Upper lobe of left lung (tissue), 6 donors: ENCODE measurements around the gene ZSWIM6. TPM values are rescaled to one million over a fixed set of nuclear protein-coding genes. Genes with fewer than 3 reads are reported as not detected.

ENCODE experiments used
- ATAC-seq, 2 donors: fragments of 200-7000 bp; cut with Tn5 transposase; one replicate each; pipeline ENCODE4 v1.9.1; 2022; ENCODE audit warnings: mild to moderate bottlenecking in 2 of 2, moderate library complexity in 2 of 2; ENCODE audit not compliant: low FRiP score in 2 of 2
- DNase-seq, 2 donors: peaks; one replicate each; pipeline ENCODE4 v3.0.0-alpha.2; 2019 to 2020
- H3K27ac ChIP-seq, 4 donors: fragments of 200-600 bp; sonication (generic); one replicate each; pipeline ENCODE4 v1.5.1; 2016 to 2019
- H3K27me3 ChIP-seq, 4 donors: fragments of 200-600 bp; sonication (generic); one replicate each; pipeline ENCODE4 v1.5.1; 2017 to 2019
- H3K36me3 ChIP-seq, 4 donors: fragments of 200-600 bp; sonication (generic); one replicate each; pipeline ENCODE4 v1.5.1; 2016 to 2019
- H3K4me1 ChIP-seq, 4 donors: fragments of 200-600 bp; sonication (generic); one replicate each; pipeline ENCODE4 v1.5.1; 2018 to 2019
- H3K4me3 ChIP-seq, 4 donors: fragments of 200-600 bp; sonication (generic); one replicate each; pipeline ENCODE4 v1.5.1; 2017 to 2019; ENCODE audit warnings: mild to moderate bottlenecking in 2 of 4, moderate library complexity in 1 of 4
- H3K9me3 ChIP-seq, 4 donors: fragments of 200-600 bp; sonication (generic); one replicate each; pipeline ENCODE4 v1.5.1; 2018 to 2019
- EP300 ChIP-seq, 4 donors: sonication (generic); formaldehyde crosslinking; IDR thresholded peaks; one replicate each; pipeline ENCODE4 v1.5.1; 2017; ENCODE audit warnings: antibody characterized with exemption in 4 of 4, control low read depth in 2 of 4
- POLR2A ChIP-seq, 4 donors: fragments of 450-650 bp; IDR thresholded peaks; one replicate each; pipeline ENCODE4 v1.5.1; 2016 to 2017; ENCODE audit warnings: antibody characterized with exemption in 4 of 4, mild to moderate bottlenecking in 2 of 4
- POLR2AphosphoS5 ChIP-seq, 2 donors: sonication (generic); formaldehyde crosslinking; IDR thresholded peaks; one replicate each; pipeline ENCODE4 v1.5.1; 2017; ENCODE audit warnings: antibody characterized with exemption in 2 of 2
- WGBS, 2 donors: methylation state at CpG; one replicate each; pipeline ENCODE4 v1.1.5; 2017 to 2018; 5-methylcytosine and 5-hydroxymethylcytosine counted together
- total RNA-seq, 6 donors: library from RNA; depleted of rRNA in 4 of 6; stranded (reverse); fragments of >200 nt in 4 of 6; gene quantifications; one replicate each; pipeline versions ENCODE4 v1.1.0 to v1.2.1, GENCODE V29; 2016 to 2021
- TF ChIP-seq, protein P1 (sequence below), 6 experiments: fragments of 450-650 bp in 4 of 6; fragments of 200-600 bp in 2 of 6; sonication (generic) in 2 of 6; IDR thresholded peaks; one replicate each; pipeline ENCODE4 v1.5.1; 2016 to 2019; ENCODE audit warnings: antibody characterized with exemption in 6 of 6
- donor health status: DM: no; HTN: no; CAD: no; lungs with moderate emphysema.
- donor health status: DM: no; HTN: yes; CAD: no; lungs with severe emphysema.

ZSWIM6 gene
- total RNA-seq, 6 donors from 2014 or later = 10.5 to 22.3 (median 15.7) TPM

DNA sequence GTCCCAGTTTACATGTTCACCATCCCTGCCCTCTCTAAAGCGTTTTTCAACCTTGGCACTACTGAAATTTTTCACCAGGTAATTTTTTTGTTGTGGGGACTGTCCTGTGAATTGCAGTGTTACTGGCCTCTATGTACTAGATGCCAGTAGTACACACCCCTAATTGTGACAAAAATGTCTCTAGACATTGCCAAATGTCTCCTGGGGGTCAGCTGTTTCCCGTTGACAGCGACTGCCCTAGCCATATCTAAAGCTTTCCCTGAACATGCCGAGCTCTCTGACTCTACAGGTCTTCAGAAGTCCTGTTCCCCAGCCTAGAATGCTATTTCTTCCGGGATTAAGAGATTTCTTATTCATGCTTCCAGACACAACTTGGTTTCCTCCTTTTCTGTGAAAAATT lies 235.3 kb downstream of the ZSWIM6 start:
- 63 to 77% methylated on average over 5 of the region's 5 CpGs for WGBS, 2 donors
- Histone ChIP-seq H3K9me3 (no peaks in the 10 kb centered on the region), H3K4me1 (no peaks in the 10 kb centered on the region), H3K4me3 (no peak overlapping the region), H3K36me3 (no peaks in the 10 kb centered on the region), H3K27me3 (no peaks in the 10 kb centered on the region), H3K27ac (no peak overlapping the region)
- no peak for DNase-seq
- TF ChIP-seq POLR2AphosphoS5 (IDR thresholded peaks at IDR 0.05) = no peak
- no peak for TF ChIP-seq EP300 (IDR thresholded peaks at IDR 0.05)
- ATAC-seq = no peak

DNA sequence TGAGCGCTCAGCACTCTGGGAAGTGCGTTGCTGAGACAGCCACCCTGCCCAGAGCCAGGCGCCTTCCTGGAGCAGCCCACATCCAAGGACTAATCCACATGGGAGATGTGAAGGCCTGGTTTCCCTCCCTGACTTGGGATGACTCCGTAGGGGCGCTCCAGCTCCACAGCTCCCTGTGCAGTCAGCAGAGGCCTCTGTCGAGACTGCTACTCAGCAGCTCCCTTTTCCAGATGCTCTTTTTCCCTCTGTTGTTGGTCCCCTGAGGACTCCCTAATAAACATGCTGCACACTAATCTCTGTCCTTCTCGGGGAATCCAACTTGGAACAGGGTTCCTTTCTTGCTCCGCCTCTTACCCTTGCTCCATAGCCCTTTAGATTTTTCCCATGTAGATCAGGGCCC lies 237.3 kb downstream of the ZSWIM6 start:
- H3K27me3 ChIP-seq = no peaks in the 10 kb centered on the region
- H3K27ac ChIP-seq = no peak overlapping the region
- 87 to 98% methylated on average over 5 of the region's 8 CpGs for WGBS, 2 donors
- no peaks in the 10 kb centered on the region for H3K36me3 ChIP-seq
- DNase-seq = peak in 1 of 2 donors; percentile 19
- H3K4me3 ChIP-seq = no peak overlapping the region
- H3K9me3 ChIP-seq = no peaks in the 10 kb centered on the region
- TF ChIP-seq POLR2A (IDR thresholded peaks at IDR 0.05) (no peak), POLR2AphosphoS5 (IDR thresholded peaks at IDR 0.05) (no peak), EP300 (IDR thresholded peaks at IDR 0.05) (no peak)
- TF ChIP-seq, protein P1, sequence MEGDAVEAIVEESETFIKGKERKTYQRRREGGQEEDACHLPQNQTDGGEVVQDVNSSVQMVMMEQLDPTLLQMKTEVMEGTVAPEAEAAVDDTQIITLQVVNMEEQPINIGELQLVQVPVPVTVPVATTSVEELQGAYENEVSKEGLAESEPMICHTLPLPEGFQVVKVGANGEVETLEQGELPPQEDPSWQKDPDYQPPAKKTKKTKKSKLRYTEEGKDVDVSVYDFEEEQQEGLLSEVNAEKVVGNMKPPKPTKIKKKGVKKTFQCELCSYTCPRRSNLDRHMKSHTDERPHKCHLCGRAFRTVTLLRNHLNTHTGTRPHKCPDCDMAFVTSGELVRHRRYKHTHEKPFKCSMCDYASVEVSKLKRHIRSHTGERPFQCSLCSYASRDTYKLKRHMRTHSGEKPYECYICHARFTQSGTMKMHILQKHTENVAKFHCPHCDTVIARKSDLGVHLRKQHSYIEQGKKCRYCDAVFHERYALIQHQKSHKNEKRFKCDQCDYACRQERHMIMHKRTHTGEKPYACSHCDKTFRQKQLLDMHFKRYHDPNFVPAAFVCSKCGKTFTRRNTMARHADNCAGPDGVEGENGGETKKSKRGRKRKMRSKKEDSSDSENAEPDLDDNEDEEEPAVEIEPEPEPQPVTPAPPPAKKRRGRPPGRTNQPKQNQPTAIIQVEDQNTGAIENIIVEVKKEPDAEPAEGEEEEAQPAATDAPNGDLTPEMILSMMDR (IDR thresholded peaks at IDR 0.05) = no peak
- no peak for ATAC-seq
- H3K4me1 ChIP-seq = no peaks in the 10 kb centered on the region

DNA sequence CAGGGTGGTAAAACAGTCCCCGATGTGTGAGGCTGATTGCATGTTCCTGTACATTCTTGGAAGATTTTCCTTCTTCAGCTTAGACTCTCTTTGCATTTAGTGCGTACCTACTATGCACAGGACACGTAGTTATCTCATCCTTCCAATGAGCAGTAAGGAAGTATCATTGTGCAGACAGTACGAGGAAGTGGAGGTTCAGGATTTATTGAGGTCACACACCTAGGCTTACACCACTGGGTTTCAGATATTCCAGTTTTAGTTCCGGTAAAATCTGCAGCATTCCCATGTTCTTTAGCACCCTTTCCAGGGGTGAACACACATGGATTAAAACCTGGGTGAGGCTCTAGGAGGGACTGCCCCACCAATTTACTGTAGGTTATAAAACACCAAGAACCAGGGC lies 238.7 kb downstream of the ZSWIM6 start:
- Histone ChIP-seq H3K4me3 (no peak overlapping the region), H3K27me3 (no peaks in the 10 kb centered on the region), H3K4me1 (peaks cover 0 to 6% (median 4%) of the 10 kb centered on the region in 4 donors), H3K9me3 (no peaks in the 10 kb centered on the region), H3K27ac (no peak overlapping the region), H3K36me3 (no peaks in the 10 kb centered on the region)
- no peak for DNase-seq
- WGBS, 2 donors = 89 to 93% methylated on average over 5 of the region's 5 CpGs
- TF ChIP-seq POLR2AphosphoS5 (IDR thresholded peaks at IDR 0.05) (no peak), POLR2A (IDR thresholded peaks at IDR 0.05) (no peak), EP300 (IDR thresholded peaks at IDR 0.05) (no peak)
- TF ChIP-seq, protein P1 (IDR thresholded peaks at IDR 0.05) = no peak
- ATAC-seq = no peak

DNA sequence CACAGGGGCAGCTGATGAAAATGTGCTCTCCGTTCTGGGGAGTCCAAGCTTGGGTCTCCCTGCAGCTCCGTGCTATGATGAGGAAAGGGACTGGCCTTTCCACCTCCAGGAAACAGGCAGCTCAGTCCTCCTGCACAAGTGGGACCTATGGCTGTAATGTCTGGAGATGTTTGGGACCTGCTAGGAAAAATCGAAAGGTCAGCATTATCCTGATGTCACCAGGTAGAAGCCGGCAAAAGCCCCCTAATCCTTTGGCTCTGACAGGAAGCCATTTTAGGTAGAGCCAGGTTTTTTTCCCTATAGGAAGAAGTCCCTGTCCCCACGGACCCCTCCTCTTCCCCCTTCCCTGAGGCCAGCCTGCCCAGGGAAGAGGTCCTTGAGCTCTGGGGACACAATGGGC lies 240.9 kb downstream of the ZSWIM6 start:
- Histone ChIP-seq H3K27me3 (no peaks in the 10 kb centered on the region), H3K9me3 (no peaks in the 10 kb centered on the region), H3K4me3 (no peak overlapping the region), H3K36me3 (no peaks in the 10 kb centered on the region), H3K27ac (no peak overlapping the region), H3K4me1 (peaks cover 0 to 6% (median 4%) of the 10 kb centered on the region in 4 donors)
- TF ChIP-seq EP300 (IDR thresholded peaks at IDR 0.05) (no peak), POLR2A (IDR thresholded peaks at IDR 0.05) (no peak), POLR2AphosphoS5 (IDR thresholded peaks at IDR 0.05) (no peak)
- TF ChIP-seq, protein P1 (IDR thresholded peaks at IDR 0.05) = no peak
- ATAC-seq (no peak), DNase-seq (no peak)
- 86 to 94% methylated on average over 4 to 5 of the region's 5 CpGs for WGBS, 2 donors

DNA sequence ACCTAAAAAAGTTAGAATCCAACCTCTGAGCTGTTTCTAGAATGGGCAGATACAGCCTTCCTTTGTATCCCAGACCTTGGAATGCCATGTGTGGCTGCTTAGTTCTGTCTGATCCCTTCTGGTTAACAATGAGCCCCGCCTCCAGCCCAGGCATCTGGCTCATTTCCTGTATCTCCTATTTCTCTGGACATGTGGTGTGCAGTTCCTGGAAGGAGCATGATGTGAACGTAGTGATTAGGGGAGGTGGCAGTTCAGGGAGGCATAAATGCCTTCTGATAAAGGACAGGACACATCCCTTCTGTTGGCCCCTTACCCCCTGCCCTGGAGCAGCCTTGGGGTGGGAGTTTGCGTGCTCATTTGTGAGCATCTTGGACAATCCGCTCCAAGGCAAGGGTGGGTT lies 243.0 kb downstream of the ZSWIM6 start:
- 59 to 76% methylated on average over 4 of the region's 4 CpGs for WGBS, 2 donors
- H3K4me3 ChIP-seq = no peak overlapping the region
- H3K27me3 ChIP-seq = no peaks in the 10 kb centered on the region
- ATAC-seq = no peak
- H3K36me3 ChIP-seq = no peaks in the 10 kb centered on the region
- peaks cover 0 to 6% (median 4%) of the 10 kb centered on the region in 4 donors for H3K4me1 ChIP-seq
- no peaks in the 10 kb centered on the region for H3K9me3 ChIP-seq
- DNase-seq = no peak
- H3K27ac ChIP-seq = no peak overlapping the region
- TF ChIP-seq EP300 (IDR thresholded peaks at IDR 0.05) (peak in 2 of 4 donors; percentile 38 to 80), POLR2AphosphoS5 (IDR thresholded peaks at IDR 0.05) (peak in 1 of 2 donors; percentile 33), POLR2A (IDR thresholded peaks at IDR 0.05) (no peak)
- TF ChIP-seq, protein P1 (IDR thresholded peaks at IDR 0.05) = no peak
